CD14-positive monocyte (primary cell): ENCODE measurements around the gene LTBP4. TPM values are rescaled to one million over a fixed set of nuclear protein-coding genes. Genes with fewer than 3 reads are reported as not detected.

Source experiments
- DNase-seq, 3 donors: peaks; one replicate each; pipeline ENCODE4 v3.0.0-alpha.2; 2011 to 2022
- H2AFZ ChIP-seq: 2 replicates; pipeline ENCODE4 v1.6.0; 2012; ENCODE audit warnings: mild to moderate bottlenecking, low read depth, low read length, inconsistent platforms; ENCODE audit not compliant: insufficient read depth, poor library complexity, severe bottlenecking
- H3K27ac ChIP-seq, 2 donors: 1 replicate in 1 of 2; 2 replicates in 1 of 2; pipeline ENCODE4 v1.5.1; 2012 to 2013; ENCODE audit warnings: low read length in 2 of 2, control low read depth in 1 of 2, inconsistent platforms in 1 of 2, low read depth in 1 of 2, mild to moderate bottlenecking in 1 of 2
- H3K27me3 ChIP-seq, 2 donors: one replicate each; pipeline versions ENCODE4 v1.6.0 to v1.6.1; 2011 to 2013; ENCODE audit warnings: low read length in 2 of 2; ENCODE audit not compliant: control insufficient read depth in 2 of 2, insufficient read depth in 2 of 2
- H3K36me3 ChIP-seq, 2 donors: replicated peaks in 1 of 2; 1 replicate in 1 of 2; 2 replicates in 1 of 2; pipeline versions ENCODE4 v1.5.1 to v1.6.1; 2012 to 2013; ENCODE audit warnings: low read length in 2 of 2, control low read depth in 1 of 2, inconsistent platforms in 1 of 2, mild to moderate bottlenecking in 1 of 2; ENCODE audit not compliant: insufficient read depth in 2 of 2, control insufficient read depth in 1 of 2
- H3K4me1 ChIP-seq, 2 donors: 1 replicate in 1 of 2; 2 replicates in 1 of 2; pipeline versions ENCODE4 v1.5.1 to v1.6.1; 2012 to 2013; ENCODE audit warnings: low read length in 2 of 2, control low read depth in 1 of 2, inconsistent platforms in 1 of 2, mild to moderate bottlenecking in 1 of 2, moderate library complexity in 1 of 2; ENCODE audit not compliant: insufficient read depth in 2 of 2, control insufficient read depth in 1 of 2
- H3K4me2 ChIP-seq: replicated peaks from 2 replicates; pipeline ENCODE3; 2012; ENCODE audit warnings: low read length, moderate library complexity, mild to moderate bottlenecking; ENCODE audit not compliant: poor library complexity, severe bottlenecking; ENCODE audit errors: extremely low read depth
- H3K4me3 ChIP-seq, 3 experiments: fragments of 200-600 bp in 1 of 3; sonication (generic) in 1 of 3; replicated peaks in 1 of 3; 1 replicate in 2 of 3; 2 replicates in 1 of 3; pipeline ENCODE4 v1.5.1; 2011 to 2013; ENCODE audit warnings: low read length in 3 of 3, mild to moderate bottlenecking in 3 of 3, control low read depth in 2 of 3, low read depth in 2 of 3, inconsistent platforms in 1 of 3, moderate library complexity in 1 of 3
- H3K79me2 ChIP-seq: 2 replicates; pipeline ENCODE4 v1.6.0; 2012; ENCODE audit warnings: mild to moderate bottlenecking, control low read depth, inconsistent platforms, low read length, moderate library complexity; ENCODE audit not compliant: insufficient read depth
- H3K9ac ChIP-seq: 2 replicates; pipeline ENCODE4 v1.6.0; 2017; ENCODE audit warnings: low read length, mild to moderate bottlenecking; ENCODE audit not compliant: insufficient read depth, poor library complexity, severe bottlenecking
- H3K9me3 ChIP-seq, 2 donors: replicated peaks in 1 of 2; 1 replicate in 1 of 2; 2 replicates in 1 of 2; pipeline versions ENCODE4 v1.5.1 to v1.6.1; 2012 to 2013; ENCODE audit warnings: low read length in 2 of 2, control low read depth in 1 of 2; ENCODE audit not compliant: control insufficient read depth in 1 of 2, insufficient read depth in 1 of 2
- H4K20me1 ChIP-seq: 2 replicates; pipeline ENCODE4 v1.6.0; 2012; ENCODE audit warnings: mild to moderate bottlenecking, low read length, control low read depth, moderate library complexity; ENCODE audit not compliant: insufficient read depth
- H3K27ac Mint-ChIP-seq, 7 donors: one replicate each; pipeline ENCODE4 v1.8.0; 2020; ENCODE audit warnings: mild to moderate bottlenecking in 7 of 7, mixed read lengths in 7 of 7, moderate library complexity in 6 of 7, inconsistent platforms in 2 of 7
- H3K27me3 Mint-ChIP-seq, 3 donors: one replicate each; pipeline ENCODE4 v1.8.0; 2021 to 2022; ENCODE audit warnings: low read depth in 3 of 3, mild to moderate bottlenecking in 3 of 3, mixed read lengths in 3 of 3, moderate library complexity in 3 of 3, inconsistent platforms in 1 of 3
- H3K36me3 Mint-ChIP-seq, 2 donors: one replicate each; pipeline ENCODE4 v1.8.0; 2020; ENCODE audit warnings: mixed read lengths in 2 of 2, inconsistent platforms in 1 of 2, mild to moderate bottlenecking in 1 of 2
- H3K4me1 Mint-ChIP-seq: one replicate; pipeline ENCODE4 v1.8.0; 2020; ENCODE audit warnings: mild to moderate bottlenecking, mixed read lengths
- H3K4me3 Mint-ChIP-seq, 2 donors: one replicate each; pipeline ENCODE4 v1.8.0; 2020; ENCODE audit warnings: mild to moderate bottlenecking in 2 of 2, mixed read lengths in 2 of 2, moderate library complexity in 1 of 2
- H3K9me3 Mint-ChIP-seq, 7 donors: one replicate each; pipeline ENCODE4 v1.8.0; 2020 to 2022; ENCODE audit warnings: mixed read lengths in 7 of 7, mild to moderate bottlenecking in 6 of 7, moderate library complexity in 6 of 7, inconsistent platforms in 2 of 7
- CTCF ChIP-seq: fragments of 200-600 bp; IDR thresholded peaks from one replicate; pipeline ENCODE4 v1.8.0; 2022; ENCODE audit warnings: antibody characterized with exemption, mild to moderate bottlenecking
- WGBS: methylation state at CpG from one replicate; pipeline ENCODE4 v1.1.5; 2013; ENCODE audit warnings: missing lambda C conversion rate; ENCODE audit not compliant: insufficient coverage; 5-methylcytosine and 5-hydroxymethylcytosine counted together
- intact Hi-C, 2 donors: fragments of 100-400 bp; cut with micrococcal nuclease; formaldehyde crosslinking; loops; one replicate each; pipeline versions ENCODE4 v1.15.0 to v1.15.1; 2023
- polyA plus RNA-seq, 3 donors: library from polyadenylated mRNA; depleted of rRNA in 1 of 3; unstranded in 2 of 3; stranded (reverse) in 1 of 3; fragments of 300-500 nt in 2 of 3; fragments of >200 nt in 1 of 3; fragmentation: Illumina TruSeq in 2 of 3; gene quantifications; 1 replicate in 2 of 3; 2 replicates in 1 of 3; pipeline ENCODE4 v1.2.3, GENCODE V29; 2012 to 2021

The LTBP4 gene
- polyA plus RNA-seq, 3 donors: 3.8 to 38.7 (median 8.0) TPM

DNA sequence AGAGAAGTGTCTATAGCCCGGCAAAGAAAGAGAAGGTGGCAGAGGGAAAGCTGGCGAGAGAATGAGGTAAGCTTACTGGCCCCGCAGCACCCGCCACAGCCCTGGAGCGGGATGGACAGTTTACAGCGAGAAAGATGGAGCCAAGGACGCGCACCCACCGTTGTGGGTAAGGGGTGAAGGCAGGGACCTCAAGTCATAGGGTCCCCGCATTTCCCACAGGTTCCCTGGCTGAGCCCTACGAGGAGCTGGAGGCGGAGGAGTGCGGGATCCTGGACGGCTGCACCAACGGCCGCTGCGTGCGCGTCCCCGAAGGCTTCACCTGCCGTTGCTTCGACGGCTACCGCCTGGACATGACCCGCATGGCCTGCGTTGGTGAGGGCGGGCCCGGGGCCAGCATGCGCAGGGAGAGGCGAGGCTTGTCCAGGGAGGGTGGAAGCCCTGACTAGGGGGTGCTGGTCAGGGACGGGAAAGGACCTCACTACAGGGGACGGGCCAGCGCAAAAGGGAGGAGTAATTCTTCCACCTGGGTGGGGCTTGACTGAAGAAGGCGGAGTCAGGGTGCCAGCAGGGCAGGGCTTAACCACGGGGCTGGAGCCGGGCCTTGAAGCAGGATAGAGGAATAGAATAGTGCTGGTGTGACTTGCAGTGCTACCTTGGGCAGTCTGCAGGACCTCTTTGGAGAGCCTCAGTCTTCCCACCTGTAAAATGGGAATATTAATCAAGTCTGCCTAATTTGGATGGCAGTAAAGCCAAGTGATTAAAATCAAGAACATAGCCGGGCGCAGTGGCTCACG is 26.5 kb downstream of the LTBP4 start:
- no peak overlapping the region for H3K27ac Mint-ChIP-seq
- no peak overlapping the region for H3K4me3 ChIP-seq

DNA sequence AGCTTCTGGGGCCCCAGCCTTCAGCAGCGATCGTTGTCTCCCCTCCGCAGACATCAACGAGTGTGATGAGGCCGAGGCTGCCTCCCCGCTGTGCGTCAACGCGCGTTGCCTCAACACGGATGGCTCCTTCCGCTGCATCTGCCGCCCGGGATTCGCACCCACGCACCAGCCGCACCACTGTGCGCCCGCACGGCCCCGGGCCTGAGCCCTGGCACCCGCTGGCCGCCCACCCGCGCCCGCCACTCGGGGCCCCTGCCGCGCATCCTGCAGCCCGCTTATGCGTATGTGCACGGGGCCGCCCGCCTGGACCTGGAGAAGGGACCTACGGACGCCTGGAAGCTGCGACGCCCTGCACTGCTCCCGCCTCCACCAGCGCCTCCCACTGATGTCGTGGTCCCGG is 28.2 kb downstream of the LTBP4 start:
- Histone ChIP-seq H3K27me3 (peaks cover 0 to 5% of the 10 kb centered on the region in 2 donors), H3K9ac (no peak overlapping the region), H3K9me3 (no peaks in the 10 kb centered on the region), H3K27ac (no peak overlapping the region), H4K20me1 (no peaks in the 10 kb centered on the region), H3K4me2 (no peak overlapping the region), H2AFZ (no peak overlapping the region), H3K4me1 (peaks cover 0 to 3% of the 10 kb centered on the region in 2 donors), H3K36me3 (peaks cover 0 to 6% of the 10 kb centered on the region in 2 donors), H3K79me2 (no peaks in the 10 kb centered on the region), H3K4me3 (no peak overlapping the region)
- Mint-ChIP-seq H3K4me3 (no peak overlapping the region), H3K9me3 (peaks cover 0 to under 1% (median 0%) of the 10 kb centered on the region in 7 donors), H3K4me1 (peaks cover under 1% of the 10 kb centered on the region), H3K27me3 (peaks cover 2 to 11% (median 6%) of the 10 kb centered on the region in 3 donors), H3K27ac (no peak overlapping the region), H3K36me3 (peaks cover 11 to 21% of the 10 kb centered on the region in 2 donors)
- intact Hi-C loops: no loop called here
- WGBS: 97% methylated on average over 40 of the region's 42 CpGs
- no peak for TF ChIP-seq CTCF
- no peak for DNase-seq

More for the DNA sequence above, 26.5 kb downstream of the LTBP4 start:
- H3K79me2 ChIP-seq: no peaks in the 10 kb centered on the region
- peaks cover 0 to 2% (median 0%) of the 10 kb centered on the region in 3 donors for H3K27me3 Mint-ChIP-seq
- H3K4me3 Mint-ChIP-seq: no peak overlapping the region
- H3K9me3 ChIP-seq: no peaks in the 10 kb centered on the region
- H4K20me1 ChIP-seq: no peaks in the 10 kb centered on the region
- peaks cover 4 to 16% of the 10 kb centered on the region in 2 donors for H3K36me3 ChIP-seq
- H3K27ac ChIP-seq: no peak overlapping the region
- TF ChIP-seq CTCF: no peak
- WGBS: 93% methylated on average over 37 of the region's 39 CpGs
- no peak for DNase-seq
- H3K4me2 ChIP-seq: no peak overlapping the region
- peaks cover 16 to 34% of the 10 kb centered on the region in 2 donors for H3K36me3 Mint-ChIP-seq
- H3K4me1 Mint-ChIP-seq: no peaks in the 10 kb centered on the region
- no peak overlapping the region for H3K9ac ChIP-seq
- no peaks in the 10 kb centered on the region for H3K4me1 ChIP-seq
- intact Hi-C loops: no loop called here
- no peaks in the 10 kb centered on the region for H3K27me3 ChIP-seq
- H2AFZ ChIP-seq: no peak overlapping the region
- H3K9me3 Mint-ChIP-seq: no peaks in the 10 kb centered on the region
